ENCODE data around the gene NR3C2.

NR3C2 gene

DNA sequence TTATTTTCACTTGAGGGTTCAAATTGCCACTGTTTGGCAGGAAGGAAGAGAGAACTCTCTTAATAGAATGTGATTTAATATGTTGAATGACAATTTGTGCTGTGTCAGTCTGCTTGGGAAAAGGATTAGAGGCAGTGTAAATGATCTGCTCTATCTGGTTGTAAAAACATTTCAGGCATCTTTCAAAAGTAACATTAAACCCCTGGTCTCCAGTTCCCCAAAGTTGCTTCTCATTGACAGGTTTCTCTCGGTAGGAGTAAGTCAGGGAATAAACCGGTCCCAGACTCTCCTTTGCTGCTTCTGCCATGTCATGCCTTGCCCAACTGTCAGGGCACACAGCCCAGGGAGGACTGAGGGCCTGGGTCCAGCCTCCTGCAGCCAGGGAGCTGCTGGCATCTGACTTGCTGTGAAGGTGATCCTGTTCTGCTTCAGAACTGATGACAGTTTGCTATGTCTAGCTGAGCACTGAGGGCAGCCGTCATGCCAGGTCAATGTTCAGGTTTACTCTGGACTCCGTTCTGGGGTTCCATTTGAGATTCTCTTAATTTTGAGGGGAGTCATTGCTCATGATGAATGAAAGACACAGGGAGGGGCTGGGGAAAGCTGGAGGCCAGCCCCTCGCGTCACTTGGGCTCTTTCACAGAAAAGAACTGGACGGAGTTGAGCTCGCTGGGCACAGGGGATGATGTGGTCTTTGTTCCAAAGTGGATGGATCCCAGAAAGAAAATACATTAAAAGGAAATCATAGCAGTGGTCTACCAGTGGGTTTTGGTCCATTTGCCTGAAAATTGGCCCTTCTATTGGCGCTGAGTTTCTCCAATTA lies 397.9 kb downstream of the NR3C2 start:
- H3K36me3 ChIP-seq, result peaks cover 11% of the 10 kb centered on the region
- no peaks in the 10 kb centered on the region for H3K27me3 ChIP-seq
- peak overlapping the region; percentile 51; the same call in 1 of the 2 replicates for H3K9ac ChIP-seq
- H3K4me1 ChIP-seq, result peaks cover 42% of the 10 kb centered on the region
- H3K27ac ChIP-seq, result peak overlapping the region; percentile 69
- H3K4me2 ChIP-seq, result peak overlapping the region; percentile 83
- no peaks in the 10 kb centered on the region; the same call in 1 of the 2 replicates for H4K20me1 ChIP-seq
- H3K4me3 ChIP-seq, result peak overlapping the region; percentile 45
- TF ChIP-seq Cebpa-rat (IDR thresholded peaks at IDR 0.05), result no peak
- H3K9me3 ChIP-seq, result 0 out of 2 replicates have a peak, but pooled peaks cover 3% of the 10 kb centered on the region

DNA sequence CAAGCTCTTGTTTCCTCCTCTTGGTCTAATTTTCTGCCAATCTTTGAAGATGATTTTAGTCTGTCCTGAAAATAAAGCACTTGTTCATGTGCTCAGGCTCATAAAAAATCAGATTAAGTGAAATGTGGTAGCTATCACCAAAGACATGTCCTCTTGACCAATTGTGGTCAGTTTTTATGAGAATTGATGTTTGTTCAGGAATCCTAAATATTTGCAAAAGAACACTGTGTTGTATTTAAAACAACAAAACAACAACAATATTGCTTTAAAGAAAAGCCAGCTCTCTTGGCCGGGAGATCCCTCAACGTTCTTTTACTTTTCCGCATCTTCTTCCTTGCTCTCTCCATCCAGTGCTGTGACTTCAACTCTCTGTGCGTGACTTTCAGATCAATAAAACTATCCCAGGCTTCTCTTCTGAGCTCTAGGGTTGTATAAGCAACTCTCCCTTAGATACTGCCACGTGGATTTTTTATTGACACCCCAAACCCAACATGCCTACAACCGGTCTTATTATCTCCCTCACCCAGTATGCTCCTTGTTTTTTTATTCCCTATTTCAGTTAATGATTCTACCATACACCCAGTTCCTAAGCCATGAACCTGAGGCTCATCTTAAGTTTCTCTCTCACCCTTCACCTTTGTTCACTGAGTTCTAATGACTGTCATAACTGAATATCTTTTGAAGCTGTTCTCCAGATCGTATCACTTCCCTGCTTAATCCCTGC lies 400.4 kb downstream of the NR3C2 start:
- Histone ChIP-seq H3K4me3 (no peak overlapping the region), H4K20me1 (no peaks in the 10 kb centered on the region; the same call in 1 of the 2 replicates), H3K36me3 (0 out of 2 replicates have a peak, but pooled peaks cover under 1% of the 10 kb centered on the region), H3K27ac (no peak overlapping the region), H3K9me3 (peaks cover 2% of the 10 kb centered on the region; the same call in 1 of the 2 replicates), H3K27me3 (no peaks in the 10 kb centered on the region), H3K4me2 (no peak overlapping the region), H3K4me1 (peaks cover 42% of the 10 kb centered on the region), H3K9ac (no peak overlapping the region)
- no peak for TF ChIP-seq Cebpa-rat (IDR thresholded peaks at IDR 0.05)

DNA sequence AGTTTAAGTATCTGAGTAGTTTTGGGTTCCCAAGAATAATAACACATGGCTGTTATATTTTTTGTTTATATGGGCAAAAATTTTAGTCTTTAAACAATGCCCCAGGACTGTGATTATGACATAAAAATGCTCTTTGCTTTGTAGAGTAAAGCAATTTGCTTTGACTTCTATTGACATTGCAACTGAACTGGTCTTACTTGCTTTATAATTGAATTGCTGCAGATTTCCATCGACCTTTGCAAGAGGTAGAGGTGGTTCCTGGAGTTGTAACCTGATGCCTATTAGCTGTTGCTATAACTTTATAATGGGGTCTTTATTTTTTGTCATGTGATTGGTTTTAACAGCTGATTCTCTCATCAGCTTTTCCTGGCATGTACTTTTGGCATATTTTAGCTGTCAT lies 407.4 kb downstream of the NR3C2 start:
- H3K36me3 ChIP-seq, result no peaks in the 10 kb centered on the region
- H3K4me3 ChIP-seq, result no peak overlapping the region
- peaks cover 6% of the 10 kb centered on the region; the same call in 1 of the 2 replicates for H3K9me3 ChIP-seq
- H3K27me3 ChIP-seq, result no peaks in the 10 kb centered on the region
- H3K9ac ChIP-seq, result no peak overlapping the region
- TF ChIP-seq Cebpa-rat (IDR thresholded peaks at IDR 0.05), result no peak
- H4K20me1 ChIP-seq, result no peaks in the 10 kb centered on the region
- H3K4me2 ChIP-seq, result no peak overlapping the region
- H3K27ac ChIP-seq, result no peak overlapping the region
- H3K4me1 ChIP-seq, result peaks cover 11% of the 10 kb centered on the region

- Histone ChIP-seq H3K4me3 (no peak overlapping the region), H3K4me2 (peak overlapping the region; percentile 6; the same call in 1 of the 2 replicates), H3K9me3 (peaks cover 9% of the 10 kb centered on the region), H3K4me1 (peaks cover 11% of the 10 kb centered on the region), H3K27me3 (no peaks in the 10 kb centered on the region), H3K9ac (no peak overlapping the region), H4K20me1 (no peaks in the 10 kb centered on the region), H3K36me3 (no peaks in the 10 kb centered on the region), H3K27ac (0 out of 2 replicates have a peak overlapping the region, but pooled peaks have one; percentile 3)
- TF ChIP-seq Cebpa-rat (IDR thresholded peaks at IDR 0.05), result no peak
Measured at GRCh38 chr4:148030193-148030873, 411.9 kb downstream of the NR3C2 start.

- TF ChIP-seq Cebpa-rat (IDR thresholded peaks at IDR 0.05), result no peak
- Histone ChIP-seq H3K4me3 (no peak overlapping the region), H3K4me1 (peaks cover 11% of the 10 kb centered on the region), H3K27me3 (no peaks in the 10 kb centered on the region), H3K4me2 (peak overlapping the region; percentile 6; the same call in 1 of the 2 replicates), H3K27ac (0 out of 2 replicates have a peak overlapping the region, but pooled peaks have one; percentile 3), H3K36me3 (no peaks in the 10 kb centered on the region), H4K20me1 (no peaks in the 10 kb centered on the region), H3K9ac (no peak overlapping the region), H3K9me3 (peaks cover 9% of the 10 kb centered on the region)
Measured at GRCh38 chr4:148029781-148030180, 412.4 kb downstream of the NR3C2 start.
